H1 (cell line): ENCODE results near the gene MICU2. TPM values are rescaled to one million over a fixed set of nuclear protein-coding genes. Genes with fewer than 3 reads are reported as not detected.

Experiments used
- CTCF ChIA-PET: fragments of 300-600 bp; sonication (Branson Sonifier 250); formaldehyde crosslinking; loops from one replicate; lab custom pipeline; 2021; ENCODE audit not compliant: partially characterized antibody; lab: Charles Lee
- POLR2A ChIA-PET: fragments of 300-600 bp; sonication (Branson Sonifier 250); formaldehyde crosslinking; loops from one replicate; lab custom pipeline; 2021; ENCODE audit warnings: inconsistent platforms; ENCODE audit not compliant: partially characterized antibody; lab: Charles Lee
- DNase-seq, 2 experiments: peaks; one replicate each; pipeline versions ENCODE4 v3.0.0 to v3.0.0-alpha.2; 2010 to 2022; ENCODE audit warnings: low spot score in 2 of 2, low read depth in 1 of 2, mixed read lengths in 1 of 2
- FAIRE-seq: peaks from 2 replicates; lab custom pipeline; 2011; peaks lifted over from hg19 to GRCh38; lab: Jason Lieb, UNC
- H2AFZ ChIP-seq: 2 replicates; pipeline ENCODE4 v1.8.1; 2012; ENCODE audit warnings: low read length, inconsistent platforms
- H2AK5ac ChIP-seq: 2 replicates; pipeline ENCODE4 v1.6.1; 2013; ENCODE audit warnings: low read depth, low read length
- H2BK120ac ChIP-seq: replicated peaks from 2 replicates; pipeline ENCODE3; 2013; ENCODE audit warnings: low read depth, low read length, inconsistent platforms
- H2BK12ac ChIP-seq: 2 replicates; pipeline ENCODE4 v1.6.1; 2013; ENCODE audit warnings: low read depth, low read length
- H2BK15ac ChIP-seq: 2 replicates; pipeline ENCODE4 v1.6.1; 2013; ENCODE audit warnings: low read length
- H2BK20ac ChIP-seq: 2 replicates; pipeline ENCODE4 v1.6.1; 2013; ENCODE audit warnings: low read length
- H2BK5ac ChIP-seq: 2 replicates; pipeline ENCODE4 v1.6.1; 2013; ENCODE audit warnings: low read depth, low read length
- H3K14ac ChIP-seq: 2 replicates; pipeline ENCODE4 v1.6.1; 2013; ENCODE audit warnings: inconsistent platforms; ENCODE audit not compliant: insufficient read length
- H3K18ac ChIP-seq: 2 replicates; pipeline ENCODE4 v1.6.1; 2013; ENCODE audit warnings: low read length; ENCODE audit errors: extremely low read depth
- H3K23ac ChIP-seq: 2 replicates; pipeline ENCODE4 v1.6.1; 2013; ENCODE audit warnings: inconsistent platforms; ENCODE audit not compliant: insufficient read length
- H3K23me2 ChIP-seq: 2 replicates; pipeline ENCODE4 v1.6.1; 2013; ENCODE audit warnings: low read depth, low read length
- H3K27ac ChIP-seq: 2 replicates; pipeline ENCODE4 v1.6.1; 2011; ENCODE audit warnings: low read depth, low read length, inconsistent platforms
- H3K27me3 ChIP-seq, 4 experiments: replicated peaks in 1 of 4; 1 replicate in 1 of 4; 2 replicates in 3 of 4; pipeline versions ENCODE4 v1.6.1 to v1.8.1; 2011 to 2013; ENCODE audit warnings: low read length in 3 of 4, mild to moderate bottlenecking in 3 of 4, inconsistent platforms in 2 of 4, mixed read lengths in 2 of 4, moderate library complexity in 1 of 4; ENCODE audit not compliant: control insufficient read depth in 3 of 4, insufficient read depth in 3 of 4; ENCODE audit errors: extremely low read depth in 1 of 4
- H3K36me3 ChIP-seq, 4 experiments: 2 replicates each; pipeline versions ENCODE4 v1.6.1 to v1.8.1; 2011 to 2013; ENCODE audit warnings: mild to moderate bottlenecking in 4 of 4, low read length in 3 of 4, moderate library complexity in 2 of 4, control low read depth in 1 of 4, inconsistent platforms in 1 of 4; ENCODE audit not compliant: insufficient read depth in 4 of 4, control insufficient read depth in 2 of 4
- H3K4ac ChIP-seq: replicated peaks from 2 replicates; pipeline ENCODE3; 2013; ENCODE audit warnings: low read length, low read depth, mixed read lengths, inconsistent platforms; ENCODE audit not compliant: insufficient read length
- H3K4me1 ChIP-seq, 4 experiments: replicated peaks in 1 of 4; 1 replicate in 1 of 4; 2 replicates in 3 of 4; pipeline versions ENCODE4 v1.6.1 to v1.8.1; 2011 to 2013; ENCODE audit warnings: low read length in 3 of 4, inconsistent platforms in 2 of 4, mixed read lengths in 1 of 4; ENCODE audit not compliant: insufficient read depth in 4 of 4, control insufficient read depth in 3 of 4
- H3K4me2 ChIP-seq, 2 experiments: 2 replicates each; pipeline versions ENCODE4 v1.6.1 to v1.8.1; 2011 to 2013; ENCODE audit warnings: low read depth in 2 of 2, low read length in 2 of 2, control low read depth in 1 of 2, inconsistent platforms in 1 of 2, mild to moderate bottlenecking in 1 of 2; ENCODE audit not compliant: insufficient read depth in 1 of 2
- H3K4me3 ChIP-seq, 4 experiments: fragments of 200-600, 300-600 bp in 1 of 4; sonication (generic), shearing (Covaris generic), sonication (Bioruptor Twin) in 1 of 4; 2 replicates each; pipeline versions ENCODE4 v1.5.1 to v1.8.1; 2011 to 2016; ENCODE audit warnings: low read length in 4 of 4, low read depth in 3 of 4, control low read depth in 2 of 4, inconsistent platforms in 2 of 4, mild to moderate bottlenecking in 2 of 4, mixed read lengths in 1 of 4, moderate library complexity in 1 of 4; ENCODE audit not compliant: insufficient read depth in 2 of 4; ENCODE audit errors: extremely low read depth in 1 of 4
- H3K56ac ChIP-seq: replicated peaks from 2 replicates; pipeline ENCODE3; 2013; ENCODE audit warnings: low read depth, mild to moderate bottlenecking, mixed read lengths, low read length, inconsistent platforms; ENCODE audit not compliant: insufficient read length
- H3K79me1 ChIP-seq: 2 replicates; pipeline ENCODE4 v1.6.1; 2013; ENCODE audit warnings: low read depth, low read length, control low read depth
- H3K79me2 ChIP-seq, 2 experiments: 2 replicates each; pipeline versions ENCODE4 v1.6.1 to v1.8.1; 2012 to 2013; ENCODE audit warnings: low read length in 2 of 2, mild to moderate bottlenecking in 2 of 2, inconsistent platforms in 1 of 2; ENCODE audit not compliant: insufficient read depth in 2 of 2, control insufficient read depth in 1 of 2
- H3K9ac ChIP-seq, 4 experiments: replicated peaks in 1 of 4; 1 replicate in 1 of 4; 2 replicates in 3 of 4; pipeline versions ENCODE4 v1.6.1 to v1.8.1; 2011 to 2013; ENCODE audit warnings: low read depth in 3 of 4, low read length in 3 of 4, control low read depth in 2 of 4, mild to moderate bottlenecking in 2 of 4, moderate library complexity in 2 of 4, inconsistent platforms in 1 of 4; ENCODE audit errors: extremely low read depth in 1 of 4
- H3K9me3 ChIP-seq, 2 experiments: 2 replicates each; pipeline versions ENCODE4 v1.6.1 to v1.8.1; 2012 to 2013; ENCODE audit warnings: mild to moderate bottlenecking in 2 of 2, moderate library complexity in 2 of 2, control low read depth in 1 of 2, inconsistent platforms in 1 of 2, low read depth in 1 of 2, low read length in 1 of 2, mixed read lengths in 1 of 2; ENCODE audit not compliant: insufficient read depth in 2 of 2
- H4K20me1 ChIP-seq, 2 experiments: replicated peaks in 1 of 2; 2 replicates each; pipeline versions ENCODE3 to v1.8.1; 2011 to 2013; ENCODE audit warnings: inconsistent platforms in 2 of 2, low read length in 2 of 2, mild to moderate bottlenecking in 1 of 2; ENCODE audit not compliant: insufficient read depth in 2 of 2, control insufficient read depth in 1 of 2
- H4K5ac ChIP-seq: 2 replicates; pipeline ENCODE4 v1.6.1; 2013; ENCODE audit warnings: low read length, low read depth, mixed read lengths, inconsistent platforms; ENCODE audit not compliant: insufficient read length
- H4K8ac ChIP-seq: 2 replicates; pipeline ENCODE4 v1.8.0; 2013; ENCODE audit warnings: mild to moderate bottlenecking, moderate library complexity, low read length, inconsistent platforms; ENCODE audit not compliant: insufficient read depth; ENCODE audit errors: extremely low read depth
- H4K91ac ChIP-seq: replicated peaks from 2 replicates; pipeline ENCODE3; 2013; ENCODE audit warnings: low read length, mixed read lengths, inconsistent platforms; ENCODE audit not compliant: insufficient read length
- BACH1 ChIP-seq: IDR thresholded peaks from 2 replicates; pipeline ENCODE4 v1.6.1; 2012; ENCODE audit warnings: low read length, improper control_type of control experiment
- JUND ChIP-seq: IDR thresholded peaks from 2 replicates; pipeline ENCODE4 v1.6.1; 2011; ENCODE audit warnings: mild to moderate bottlenecking, improper control_type of control experiment, low read length
- POLR2A ChIP-seq, 2 experiments: IDR thresholded peaks; 1 replicate in 1 of 2; 2 replicates in 1 of 2; pipeline ENCODE4 v1.6.1; 2011; ENCODE audit warnings: low read depth in 2 of 2, low read length in 2 of 2, mild to moderate bottlenecking in 2 of 2; ENCODE audit errors: control extremely low read depth in 1 of 2
- POLR2AphosphoS5 ChIP-seq: IDR thresholded peaks from 2 replicates; pipeline ENCODE4 v1.6.1; 2011; ENCODE audit warnings: low read depth, low read length
- RBBP5 ChIP-seq: IDR thresholded peaks from 2 replicates; pipeline ENCODE4 v1.7.1; 2012; ENCODE audit warnings: low read depth, mild to moderate bottlenecking, inconsistent platforms, low read length, moderate library complexity, borderline replicate concordance
- SIRT6 ChIP-seq: IDR thresholded peaks from one replicate; pipeline ENCODE4 v1.7.1; 2012; ENCODE audit warnings: low read length, inconsistent platforms
- WGBS, 2 experiments: shearing (Covaris generic) in 1 of 2; methylation state at CpG; one replicate each; pipeline versions ENCODE4 v1.1.6 to v1.1.7; 2013 to 2015; ENCODE audit warnings: low lambda C conversion rate in 2 of 2, mixed read lengths in 2 of 2, inconsistent platforms in 1 of 2, low coverage in 1 of 2, missing lambda C conversion rate in 1 of 2; ENCODE audit not compliant: insufficient replicate concordance in 2 of 2, insufficient coverage in 1 of 2, insufficient read length in 1 of 2; ENCODE audit errors: extremely low coverage in 1 of 2, missing lambda C conversion rate in 1 of 2; 5-methylcytosine and 5-hydroxymethylcytosine counted together
- polyA plus RNA-seq, 7 experiments: library from polyadenylated mRNA; depleted of rRNA in 3 of 7; stranded (reverse) in 5 of 7; unstranded in 2 of 7; fragments of >200 nt in 5 of 7; fragments of 200-250 nt in 2 of 7; gene quantifications; 1 replicate in 5 of 7; 2 replicates in 1 of 7; 4 replicates in 1 of 7; pipeline versions ENCODE4 v1.2.1 to v1.2.3, GENCODE V29; 2011 to 2013; ENCODE audit warnings: missing spikeins in 2 of 7, mixed read lengths in 2 of 7
- total RNA-seq: library from RNA; stranded (reverse); fragmentation: NEBNext Ultra II Directional; extraction: Animal tissue kit (Norgen Biotek cat#: 25700); gene quantifications from 2 replicates; pipeline ENCODE4 v1.2.1, GENCODE V29; 2021

Gene MICU2
- total and polyA plus RNA-seq, 2 of the 8 experiments (the other 6 are each of a cell fraction or from before 2014, with no cell fraction given), result 34.6 to 36.5 TPM

DNA sequence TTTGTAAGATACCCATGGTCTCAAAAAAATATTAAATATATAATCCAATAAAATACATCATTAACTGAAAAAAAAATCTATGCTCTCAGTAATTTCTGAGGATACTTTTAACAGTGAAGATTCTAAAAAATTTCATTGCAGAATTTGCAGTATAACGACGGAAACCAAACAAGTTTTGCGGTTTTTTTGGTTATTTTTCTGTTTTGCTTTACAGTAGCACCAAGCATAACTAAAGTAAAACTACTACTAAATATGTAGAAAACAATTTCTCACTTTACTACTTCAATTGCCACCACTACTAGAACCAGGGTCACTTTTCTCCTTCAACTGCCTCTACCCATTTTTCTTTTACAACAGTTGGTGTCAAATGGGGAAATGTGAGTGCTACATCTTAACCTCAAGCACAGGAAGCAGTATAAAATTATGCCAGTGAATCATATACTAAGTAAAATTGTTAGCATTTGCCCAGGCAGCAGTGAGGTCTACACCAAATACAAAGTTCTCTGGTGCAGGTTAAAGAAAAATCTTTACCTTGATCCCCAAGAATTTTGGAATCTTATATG, 24.1 kb downstream of the MICU2 start:
- H3K56ac ChIP-seq, result no peak overlapping the region
- no peak overlapping the region for H2BK12ac ChIP-seq
- POLR2A ChIA-PET, result no interaction called here
- H3K18ac ChIP-seq, result no peak overlapping the region
- H4K5ac ChIP-seq, result no peak overlapping the region
- H3K4me3 ChIP-seq, result no peak overlapping the region
- TF ChIP-seq POLR2AphosphoS5 (no peak), BACH1 (no peak), JUND (no peak), RBBP5 (no peak), POLR2A (IDR thresholded peaks at IDR 0.05; ENCODE audit: control extremely low read depth in 1 of 2, low read depth in 2 of 2, low read length in 2 of 2) (no peak), SIRT6 (no peak)
- H3K23ac ChIP-seq, result no peak overlapping the region
- H3K79me1 ChIP-seq, result no peaks in the 10 kb centered on the region
- H3K27ac ChIP-seq, result no peak overlapping the region
- DNase-seq (no peak), FAIRE-seq (no peak)
- 96% methylated on average over 3 of the region's 3 CpGs; no CpG with 5 or more reads in 1 of the 2 experiments for WGBS, 2 experiments
- no peak overlapping the region for H3K9ac ChIP-seq
- peaks cover 0 to 34% of the 10 kb centered on the region in 2 experiments; a peak in 2 of 4 replicates for H3K79me2 ChIP-seq
- no peaks in the 10 kb centered on the region; a peak in 1 of 8 replicates for H3K36me3 ChIP-seq
- no peaks in the 10 kb centered on the region for H3K9me3 ChIP-seq
- H4K91ac ChIP-seq, result no peak overlapping the region
- no peak overlapping the region for H2AK5ac ChIP-seq
- no peak overlapping the region for H2AFZ ChIP-seq
- no peak overlapping the region for H2BK20ac ChIP-seq
- peaks cover 0 to 7% (median 0%) of the 10 kb centered on the region in 4 experiments; a peak in 1 of 7 replicates for H3K4me1 ChIP-seq
- no peaks in the 10 kb centered on the region for H3K23me2 ChIP-seq
- no peak overlapping the region for H3K4me2 ChIP-seq
- no peak overlapping the region for H4K8ac ChIP-seq
- CTCF ChIA-PET, result interaction anchor here (1.4 to 1.9 kb wide), 2 partner anchors 9 to 22 kb away, joined by 3 to 10 read pairs; no protein-coding TSS in a partner anchor
- H2BK120ac ChIP-seq, result no peak overlapping the region
- H4K20me1 ChIP-seq, result no peaks in the 10 kb centered on the region
- no peak overlapping the region for H3K4ac ChIP-seq
- no peak overlapping the region for H2BK15ac ChIP-seq
- H3K14ac ChIP-seq, result no peak overlapping the region
- H2BK5ac ChIP-seq, result no peak overlapping the region
- H3K27me3 ChIP-seq, result no peaks in the 10 kb centered on the region
